A673 (cell line): ENCODE measurements around the gene UCKL1. TPM values are rescaled to one million over a fixed set of nuclear protein-coding genes. Genes with fewer than 3 reads are reported as not detected.
"Not testable (repeated sequence)": the region's sequence is repeated elsewhere in the genome, so short reads cannot be mapped to it uniquely, and the experiment has no call there.

Experiments used
- BruUV-seq: library from RNA; stranded (reverse); fragments of 400-500 nt; replicated peaks from 2 replicates; lab custom pipeline; 2021; lab: Mats Ljungman, UMichigan
- CTCF ChIA-PET: fragments of 300-600 bp; sonication (Branson Sonifier 250); formaldehyde crosslinking; loops from one replicate; lab custom pipeline; 2022; ENCODE audit warnings: antibody characterized with exemption; lab: Charles Lee
- POLR2A ChIA-PET: fragments of 300-600 bp; sonication (Branson Sonifier 250); formaldehyde crosslinking; loops from one replicate; lab custom pipeline; 2022; ENCODE audit warnings: antibody characterized with exemption; ENCODE audit not compliant: low non-redundant PET; lab: Charles Lee
- DNase-seq: peaks from one replicate; pipeline ENCODE4 v3.0.0-alpha.2; 2015; ENCODE audit warnings: low spot score
- H3K27ac ChIP-seq: fragments of 200-600 bp; sonication (generic); 2 replicates; pipeline ENCODE4 v1.5.1; 2016; ENCODE audit warnings: mixed run types, low read depth, mild to moderate bottlenecking, mixed read lengths, antibody characterized with exemption, low read length; ENCODE audit not compliant: poor library complexity, severe bottlenecking
- H3K27me3 ChIP-seq: fragments of 200-600 bp; sonication (generic); replicated peaks from 2 replicates; pipeline ENCODE4 v1.6.1; 2017; ENCODE audit warnings: mixed run types, low read depth, mild to moderate bottlenecking, mixed read lengths, antibody characterized with exemption, low read length; ENCODE audit not compliant: insufficient read depth, poor library complexity
- H3K36me3 ChIP-seq: fragments of 200-600 bp; sonication (generic); 2 replicates; pipeline ENCODE4 v1.6.1; 2016; ENCODE audit warnings: mixed run types, mild to moderate bottlenecking, mixed read lengths, antibody characterized with exemption, low read length; ENCODE audit not compliant: insufficient read depth, poor library complexity, severe bottlenecking
- H3K4me1 ChIP-seq: fragments of 200-600 bp; sonication (generic); 2 replicates; pipeline ENCODE4 v1.6.1; 2017; ENCODE audit warnings: mixed run types, mild to moderate bottlenecking, mixed read lengths, antibody characterized with exemption, low read length; ENCODE audit not compliant: insufficient read depth, poor library complexity, severe bottlenecking
- H3K4me3 ChIP-seq: fragments of 200-600 bp; sonication (generic); 2 replicates; pipeline ENCODE4 v1.5.1; 2016; ENCODE audit warnings: low read depth, mixed run types, mild to moderate bottlenecking, mixed read lengths, low read length; ENCODE audit not compliant: poor library complexity, severe bottlenecking
- H3K9me3 ChIP-seq: fragments of 200-600 bp; sonication (generic); 2 replicates; pipeline ENCODE4 v1.6.1; 2016; ENCODE audit warnings: mixed run types, low read depth, mild to moderate bottlenecking, mixed read lengths, antibody characterized with exemption, low read length; ENCODE audit not compliant: poor library complexity, severe bottlenecking
- EZH2 ChIP-seq: fragments of 200-600 bp; sonication (generic); IDR thresholded peaks from 2 replicates; pipeline ENCODE4 v1.6.1; 2017; ENCODE audit warnings: borderline replicate concordance, low read depth, mild to moderate bottlenecking, mixed read lengths, antibody characterized with exemption, low read length; ENCODE audit not compliant: poor library complexity, severe bottlenecking
- intact Hi-C: fragments of 100-400 bp; cut with micrococcal nuclease; formaldehyde crosslinking; loops from one replicate; pipeline ENCODE4 v1.10.0; 2022; ENCODE audit not compliant: unreplicated experiment
- total RNA-seq: library from RNA; stranded (reverse); gene quantifications from 2 replicates; pipeline ENCODE4 v1.2.3, GENCODE V29; 2021
- TF ChIP-seq, protein P1 (sequence below): fragments of 300-800, 200-600 bp; sonication (generic); conservative IDR thresholded peaks from 2 replicates; pipeline ENCODE4 v1.5.1; 2017; ENCODE audit warnings: low read depth, mild to moderate bottlenecking, antibody characterized with exemption, low read length, moderate library complexity, mixed read lengths

Gene UCKL1
- total RNA-seq, 1 experiment from 2014 or later, result 53.3 TPM

DNA sequence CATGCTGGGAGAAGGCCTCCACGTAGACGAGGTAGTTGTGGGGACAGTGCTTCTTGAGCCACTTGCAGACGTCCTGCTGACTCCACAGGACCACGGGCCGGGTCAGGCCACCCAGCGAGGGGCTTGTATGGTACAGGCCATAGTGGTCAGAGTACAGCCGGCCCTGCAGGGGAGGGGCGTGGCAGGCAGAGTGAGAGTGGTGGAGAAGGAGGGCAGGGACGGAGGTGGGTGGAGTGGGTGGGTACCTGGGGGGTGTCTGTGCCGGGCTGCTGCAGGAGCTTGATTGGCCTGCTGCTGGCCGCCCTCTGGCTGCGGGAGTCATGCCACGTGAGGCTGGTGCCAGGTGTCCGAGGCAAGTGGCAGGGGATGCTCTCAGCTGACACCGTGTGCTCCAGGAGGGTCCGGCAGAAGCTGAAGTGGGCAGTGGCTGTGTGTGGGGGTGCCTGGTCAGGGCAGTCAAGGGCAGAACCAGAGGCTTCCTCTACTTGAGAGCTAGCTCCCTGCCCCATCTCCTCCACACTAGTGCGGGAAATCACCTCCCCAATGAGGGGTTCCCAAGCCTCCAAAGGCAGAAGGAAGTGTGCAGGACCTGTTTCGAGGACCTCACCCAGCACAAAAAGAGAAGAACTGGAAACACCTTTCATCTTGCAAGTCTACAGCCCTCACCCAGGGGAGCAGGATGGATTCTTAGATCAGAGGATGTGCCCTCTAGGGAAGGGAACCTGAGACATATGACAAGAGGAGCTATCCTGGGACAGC, 20.9 kb upstream of the UCKL1 start:
- Histone ChIP-seq H3K36me3 (no peaks in the 10 kb centered on the region), H3K27ac (no peak overlapping the region), H3K4me3 (no peak overlapping the region), H3K9me3 (no peaks in the 10 kb centered on the region), H3K4me1 (peaks cover 23% of the 10 kb centered on the region), H3K27me3 (no peaks in the 10 kb centered on the region)
- CTCF ChIA-PET, result no interaction called here
- POLR2A ChIA-PET, result no interaction called here
- BruUV-seq, result no TSS peak
- DNase-seq, result no peak
- TF ChIP-seq, protein P1, sequence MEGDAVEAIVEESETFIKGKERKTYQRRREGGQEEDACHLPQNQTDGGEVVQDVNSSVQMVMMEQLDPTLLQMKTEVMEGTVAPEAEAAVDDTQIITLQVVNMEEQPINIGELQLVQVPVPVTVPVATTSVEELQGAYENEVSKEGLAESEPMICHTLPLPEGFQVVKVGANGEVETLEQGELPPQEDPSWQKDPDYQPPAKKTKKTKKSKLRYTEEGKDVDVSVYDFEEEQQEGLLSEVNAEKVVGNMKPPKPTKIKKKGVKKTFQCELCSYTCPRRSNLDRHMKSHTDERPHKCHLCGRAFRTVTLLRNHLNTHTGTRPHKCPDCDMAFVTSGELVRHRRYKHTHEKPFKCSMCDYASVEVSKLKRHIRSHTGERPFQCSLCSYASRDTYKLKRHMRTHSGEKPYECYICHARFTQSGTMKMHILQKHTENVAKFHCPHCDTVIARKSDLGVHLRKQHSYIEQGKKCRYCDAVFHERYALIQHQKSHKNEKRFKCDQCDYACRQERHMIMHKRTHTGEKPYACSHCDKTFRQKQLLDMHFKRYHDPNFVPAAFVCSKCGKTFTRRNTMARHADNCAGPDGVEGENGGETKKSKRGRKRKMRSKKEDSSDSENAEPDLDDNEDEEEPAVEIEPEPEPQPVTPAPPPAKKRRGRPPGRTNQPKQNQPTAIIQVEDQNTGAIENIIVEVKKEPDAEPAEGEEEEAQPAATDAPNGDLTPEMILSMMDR, result no peak
- no peak for TF ChIP-seq EZH2
- intact Hi-C loops, result loop anchor here (5.0 to 10.0 kb wide), 2 partner anchors 202 to 440 kb away; partner anchors contain the start of gene PTK6

DNA sequence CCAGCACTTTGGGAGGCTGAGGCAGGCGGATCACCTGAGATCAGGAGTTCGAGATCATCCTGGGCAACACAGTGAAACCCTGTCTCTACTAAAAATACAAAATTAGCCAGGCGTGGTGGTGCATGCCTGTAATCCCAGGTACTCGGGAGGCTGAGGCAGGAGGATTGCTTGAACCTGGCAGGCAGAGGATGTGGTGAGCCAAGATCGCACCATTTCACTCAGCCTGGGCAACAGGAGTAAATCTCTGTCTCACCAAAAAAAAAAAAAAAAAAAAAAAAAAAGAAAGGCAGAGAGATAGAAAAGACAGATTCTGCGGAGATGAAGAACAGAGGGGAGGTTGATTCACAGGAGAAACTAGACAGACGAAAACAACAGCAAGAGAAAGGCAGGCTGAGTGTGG, 20.3 kb upstream of the UCKL1 start:
- H3K36me3 ChIP-seq, H3K27ac ChIP-seq, BruUV-seq, H3K9me3 ChIP-seq, POLR2A ChIA-PET, DNase-seq, H3K27me3 ChIP-seq, CTCF ChIA-PET, H3K4me3 ChIP-seq: not testable (repeated sequence)
- peaks cover 23% of the 10 kb centered on the region for H3K4me1 ChIP-seq
- intact Hi-C loops, result loop anchor here (5.0 to 10.0 kb wide), 2 partner anchors 202 to 439 kb away; partner anchors contain the start of gene PTK6

DNA sequence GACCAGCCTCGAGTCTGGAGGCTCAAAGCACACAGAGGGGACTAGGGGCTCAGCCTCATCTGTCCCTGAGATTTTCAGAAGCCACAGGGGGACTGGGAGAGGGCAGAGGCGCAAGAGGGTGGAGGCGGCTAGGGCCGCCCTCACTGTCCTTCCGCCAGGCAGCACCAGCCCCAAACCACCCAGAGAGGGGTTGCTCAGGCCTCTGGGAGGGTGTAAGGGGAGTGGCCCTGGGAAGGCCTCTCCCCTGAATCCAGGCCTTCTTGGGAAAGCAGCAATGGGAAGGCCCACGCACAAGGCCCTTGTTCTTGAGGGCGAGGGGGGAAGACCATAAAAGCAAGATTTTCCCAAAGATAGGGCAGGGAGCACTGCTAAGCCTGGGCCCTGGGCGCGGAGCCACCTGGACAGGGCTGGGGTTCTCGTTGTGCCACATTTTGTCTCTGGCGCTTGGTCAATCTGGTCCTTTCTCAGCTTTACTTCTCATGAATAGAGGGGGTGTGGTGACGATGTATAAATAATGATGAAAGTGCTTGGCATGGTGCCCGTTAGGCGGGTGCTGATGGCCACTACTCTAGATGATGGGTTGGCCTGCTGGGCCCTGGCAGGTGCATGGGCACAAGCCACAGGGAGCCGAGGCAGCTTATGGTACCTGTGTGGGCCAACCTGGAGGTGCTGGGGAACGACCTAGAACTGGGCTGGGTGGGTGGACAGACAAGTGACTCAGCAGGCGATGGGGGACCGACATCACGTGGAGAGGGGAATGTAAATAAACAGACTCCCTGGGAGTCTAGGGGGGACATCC, 18.4 kb upstream of the UCKL1 start:
- POLR2A ChIA-PET, result no interaction called here
- no peaks in the 10 kb centered on the region for H3K9me3 ChIP-seq
- no TSS peak for BruUV-seq
- H3K4me1 ChIP-seq, result peaks cover 16% of the 10 kb centered on the region
- H3K27me3 ChIP-seq, result no peaks in the 10 kb centered on the region
- H3K36me3 ChIP-seq, result no peaks in the 10 kb centered on the region
- CTCF ChIA-PET, result interaction anchor here (0.5 to 1.4 kb wide), 6 partner anchors 20 to 601 kb away, joined by 3 to 6 read pairs (median 4); partner anchors contain the start of gene PTK6
- no peak overlapping the region for H3K4me3 ChIP-seq
- DNase-seq, result no peak
- intact Hi-C loops, result loop anchor here (5.0 to 10.0 kb wide), 2 partner anchors 200 to 437 kb away; partner anchors contain the start of gene PTK6
- no peak overlapping the region for H3K27ac ChIP-seq
- no peak for TF ChIP-seq EZH2
- TF ChIP-seq, protein P1, result no peak
